ENCODE results near the gene PRH2.

Gene PRH2

GRCh38 chr12:10960211-10960610 is 31.2 kb downstream of the PRH2 start:
- DNase-seq (ENCODE audit: low read depth in 2 of 2): no peak

GRCh38 chr12:10965476-10965875 is 36.4 kb downstream of the PRH2 start:
- DNase-seq (ENCODE audit: low read depth in 2 of 2): no peak

DNA sequence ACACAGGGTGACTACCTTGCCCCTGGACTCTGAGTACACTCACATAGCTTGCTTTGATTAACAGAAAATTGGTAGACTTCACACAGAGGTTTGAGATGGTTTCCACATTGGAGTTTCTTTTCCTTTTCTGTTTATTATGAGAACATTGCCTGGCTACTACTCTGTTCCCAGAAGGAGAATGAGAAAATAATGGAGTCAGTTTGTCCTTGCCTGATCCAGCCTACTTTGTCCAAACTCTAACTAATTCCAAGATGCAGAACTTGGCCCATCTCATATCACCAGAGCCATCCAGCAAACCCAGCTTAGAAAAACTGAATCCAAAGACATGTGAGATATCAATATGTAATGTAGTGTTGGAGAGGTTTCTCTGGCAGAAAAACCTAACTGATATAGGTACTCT is 37.3 kb downstream of the PRH2 start:
- DNase-seq (ENCODE audit: low read depth in 2 of 2): no peak

DNA sequence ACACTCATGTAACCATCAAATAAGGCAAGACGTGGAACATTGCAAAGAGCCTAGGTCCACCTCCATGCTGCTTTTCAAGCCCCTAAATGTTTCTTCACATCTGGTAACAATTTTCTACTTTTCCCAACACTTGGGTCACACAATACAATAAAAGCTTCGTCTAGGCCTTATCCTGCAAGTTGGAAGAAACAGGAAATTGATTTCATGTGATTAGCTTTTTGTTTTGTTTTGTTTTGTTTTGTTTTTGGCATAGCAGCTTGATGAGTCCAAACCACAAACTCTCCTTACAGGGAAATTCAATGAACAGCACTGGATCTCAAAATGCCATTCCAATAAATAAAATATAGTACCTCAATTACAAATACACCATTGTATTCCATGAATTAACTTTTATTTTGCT is 38.4 kb downstream of the PRH2 start:
- DNase-seq (ENCODE audit: low read depth in 2 of 2): no peak

DNA sequence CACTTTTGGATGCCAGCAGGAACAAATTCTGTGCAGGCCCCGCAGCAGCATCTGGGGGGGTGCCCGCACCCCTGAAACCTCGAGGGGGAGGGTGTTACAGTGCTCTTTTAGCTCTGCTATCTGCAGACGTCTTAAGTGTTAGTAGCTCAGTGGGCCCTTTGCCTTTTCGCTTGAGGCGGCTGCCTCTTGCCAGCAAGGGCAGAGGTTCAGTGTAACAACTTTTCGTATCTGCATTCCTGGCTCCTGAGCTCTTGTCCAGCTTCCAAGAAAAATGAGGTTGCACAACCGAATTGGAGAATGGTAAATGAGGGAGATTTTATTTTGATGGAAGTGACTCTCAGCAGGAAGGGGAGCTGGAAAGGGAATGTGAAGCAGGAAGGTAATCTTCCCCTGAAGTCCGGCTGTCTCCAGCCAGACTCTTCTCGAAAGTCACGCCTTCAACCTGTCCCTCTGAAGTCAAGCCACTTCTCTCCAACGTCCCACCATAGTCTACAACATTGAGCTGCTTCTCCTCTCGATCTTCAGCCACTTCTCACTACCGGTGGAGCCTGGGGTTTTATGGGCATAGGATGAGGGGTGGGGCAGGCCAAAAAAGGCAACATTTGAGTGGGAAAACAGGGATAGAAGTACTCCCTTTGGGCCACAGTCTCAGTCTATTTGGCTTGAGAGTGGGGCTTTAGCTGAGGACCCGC is 39.9 kb downstream of the PRH2 start:
- no peak for DNase-seq (ENCODE audit: low read depth in 2 of 2)

- no peak for DNase-seq (ENCODE audit: low read depth in 2 of 2)
These were observed 45.9 kb downstream of the PRH2 start for GRCh38 chr12:10974965-10975364.

- no peak for DNase-seq (ENCODE audit: low read depth in 2 of 2)
These were observed 53.2 kb downstream of the PRH2 start for GRCh38 chr12:10982244-10982643.
